ENCODE data around the gene OR1I1.
"Not testable (repeated sequence)": the region's sequence is repeated elsewhere in the genome, so short reads cannot be mapped to it uniquely, and the experiment has no call there.

The OR1I1 gene

GRCh38 chr19:15075806-15076205, 6.2 kb upstream of the OR1I1 start:
- no peaks in the 10 kb centered on the region for H3K4me1 Mint-ChIP-seq (ENCODE audit: low read depth)
- peaks cover 2% of the 10 kb centered on the region for H3K27me3 Mint-ChIP-seq
- no peak overlapping the region for H3K27ac Mint-ChIP-seq
- no peaks in the 10 kb centered on the region for H3K9me3 Mint-ChIP-seq (ENCODE audit: low read depth)
- H3K36me3 Mint-ChIP-seq = no peaks in the 10 kb centered on the region
- H3K4me3 Mint-ChIP-seq = no peak overlapping the region

GRCh38 chr19:15080002-15080401, 2.0 kb upstream of the OR1I1 start:
- not testable (repeated sequence) for H3K4me1 Mint-ChIP-seq (ENCODE audit: low read depth); H3K27me3 Mint-ChIP-seq; H3K4me3 Mint-ChIP-seq; H3K27ac Mint-ChIP-seq; H3K9me3 Mint-ChIP-seq (ENCODE audit: low read depth); H3K36me3 Mint-ChIP-seq

- no peak overlapping the region for H3K4me3 Mint-ChIP-seq
- no peaks in the 10 kb centered on the region for H3K4me1 Mint-ChIP-seq (ENCODE audit: low read depth)
- H3K27me3 Mint-ChIP-seq = peaks cover 20% of the 10 kb centered on the region
- no peak overlapping the region for H3K27ac Mint-ChIP-seq
- no peaks in the 10 kb centered on the region for H3K9me3 Mint-ChIP-seq (ENCODE audit: low read depth)
- H3K36me3 Mint-ChIP-seq = no peaks in the 10 kb centered on the region
These were observed 5.2 kb downstream of the OR1I1 start for GRCh38 chr19:15087182-15087581.

- H3K4me3 Mint-ChIP-seq = no peak overlapping the region
- H3K36me3 Mint-ChIP-seq = no peaks in the 10 kb centered on the region
- peaks cover 12% of the 10 kb centered on the region for H3K27me3 Mint-ChIP-seq
- H3K9me3 Mint-ChIP-seq (ENCODE audit: low read depth) = no peaks in the 10 kb centered on the region
- H3K27ac Mint-ChIP-seq = no peak overlapping the region
- no peaks in the 10 kb centered on the region for H3K4me1 Mint-ChIP-seq (ENCODE audit: low read depth)
These were observed 10.1 kb downstream of the OR1I1 start for GRCh38 chr19:15091918-15092753.

GRCh38 chr19:15093001-15093400, 11.0 kb downstream of the OR1I1 start:
- H3K9me3 Mint-ChIP-seq (ENCODE audit: low read depth) = no peaks in the 10 kb centered on the region
- no peaks in the 10 kb centered on the region for H3K36me3 Mint-ChIP-seq
- H3K4me1 Mint-ChIP-seq (ENCODE audit: low read depth) = no peaks in the 10 kb centered on the region
- H3K27ac Mint-ChIP-seq = no peak overlapping the region
- no peak overlapping the region for H3K4me3 Mint-ChIP-seq
- peaks cover 4% of the 10 kb centered on the region for H3K27me3 Mint-ChIP-seq

GRCh38 chr19:15096223-15096622, 14.2 kb downstream of the OR1I1 start:
- Mint-ChIP-seq H3K4me1 (ENCODE audit: low read depth) (no peaks in the 10 kb centered on the region), H3K27me3 (no peaks in the 10 kb centered on the region), H3K27ac (no peak overlapping the region)

GRCh38 chr19:15097980-15098379, 16.0 kb downstream of the OR1I1 start:
- not testable (repeated sequence) for H3K9me3 Mint-ChIP-seq (ENCODE audit: low read depth); H3K36me3 Mint-ChIP-seq; H3K4me1 Mint-ChIP-seq (ENCODE audit: low read depth); H3K27ac Mint-ChIP-seq; H3K4me3 Mint-ChIP-seq; H3K27me3 Mint-ChIP-seq

More at GRCh38 chr19:15096223-15096622, 14.2 kb downstream of the OR1I1 start:
- H3K9me3 Mint-ChIP-seq (ENCODE audit: low read depth) = no peaks in the 10 kb centered on the region
- no peak overlapping the region for H3K4me3 Mint-ChIP-seq
- no peaks in the 10 kb centered on the region for H3K36me3 Mint-ChIP-seq

- peaks cover 2% of the 10 kb centered on the region for H3K9me3 Mint-ChIP-seq (ENCODE audit: low read depth)
- H3K27ac Mint-ChIP-seq = no peak overlapping the region
- H3K4me1 Mint-ChIP-seq (ENCODE audit: low read depth) = no peaks in the 10 kb centered on the region
- no peaks in the 10 kb centered on the region for H3K36me3 Mint-ChIP-seq
- no peaks in the 10 kb centered on the region for H3K27me3 Mint-ChIP-seq
- H3K4me3 Mint-ChIP-seq = no peak overlapping the region
These were observed 16.4 kb downstream of the OR1I1 start for GRCh38 chr19:15098460-15098859.

- Mint-ChIP-seq H3K4me1 (ENCODE audit: low read depth) (no peaks in the 10 kb centered on the region), H3K27me3 (no peaks in the 10 kb centered on the region), H3K9me3 (ENCODE audit: low read depth) (peaks cover 5% of the 10 kb centered on the region), H3K27ac (no peak overlapping the region), H3K36me3 (no peaks in the 10 kb centered on the region), H3K4me3 (no peak overlapping the region)
These were observed 17.1 kb downstream of the OR1I1 start for GRCh38 chr19:15099017-15099582.

GRCh38 chr19:15101479-15102082, 19.6 kb downstream of the OR1I1 start:
- Mint-ChIP-seq H3K9me3 (ENCODE audit: low read depth) (peaks cover 11% of the 10 kb centered on the region), H3K4me1 (ENCODE audit: low read depth) (peaks cover 4% of the 10 kb centered on the region), H3K4me3 (no peak overlapping the region), H3K27me3 (no peaks in the 10 kb centered on the region), H3K27ac (no peak overlapping the region), H3K36me3 (peaks cover 4% of the 10 kb centered on the region)

GRCh38 chr19:15104003-15104402, 22.0 kb downstream of the OR1I1 start:
- H3K27me3 Mint-ChIP-seq = no peaks in the 10 kb centered on the region
- peaks cover 14% of the 10 kb centered on the region for H3K4me1 Mint-ChIP-seq (ENCODE audit: low read depth)

GRCh38 chr19:15104411-15104810, 22.4 kb downstream of the OR1I1 start:
- Mint-ChIP-seq H3K9me3 (ENCODE audit: low read depth) (peaks cover 11% of the 10 kb centered on the region), H3K27ac (no peak overlapping the region), H3K4me3 (no peak overlapping the region), H3K4me1 (ENCODE audit: low read depth) (peaks cover 14% of the 10 kb centered on the region), H3K36me3 (peaks cover 4% of the 10 kb centered on the region), H3K27me3 (no peaks in the 10 kb centered on the region)

More at GRCh38 chr19:15104003-15104402, 22.0 kb downstream of the OR1I1 start:
- Mint-ChIP-seq H3K9me3 (ENCODE audit: low read depth) (peaks cover 11% of the 10 kb centered on the region), H3K27ac (no peak overlapping the region), H3K36me3 (peaks cover 4% of the 10 kb centered on the region), H3K4me3 (no peak overlapping the region)

- Mint-ChIP-seq H3K9me3 (ENCODE audit: low read depth) (peaks cover 11% of the 10 kb centered on the region), H3K4me3 (no peak overlapping the region), H3K27ac (no peak overlapping the region), H3K4me1 (ENCODE audit: low read depth) (peaks cover 14% of the 10 kb centered on the region), H3K27me3 (no peaks in the 10 kb centered on the region), H3K36me3 (peaks cover 4% of the 10 kb centered on the region)
These were observed 23.0 kb downstream of the OR1I1 start for GRCh38 chr19:15105044-15105443.

- H3K36me3 Mint-ChIP-seq = peaks cover 4% of the 10 kb centered on the region
- H3K4me3 Mint-ChIP-seq = peak within 1 kb of the TSS; percentile 91
- H3K27ac Mint-ChIP-seq = peak within 1 kb of the TSS; percentile 76
- H3K27me3 Mint-ChIP-seq = no peaks in the 10 kb centered on the region
- peaks cover 14% of the 10 kb centered on the region for H3K4me1 Mint-ChIP-seq (ENCODE audit: low read depth)
- H3K9me3 Mint-ChIP-seq (ENCODE audit: low read depth) = peaks cover 11% of the 10 kb centered on the region
These were observed 25.3 kb downstream of the OR1I1 start, which contains the start of gene SYDE1 for GRCh38 chr19:15107061-15108010. SYDE1 (plus strand) TSS chr19:15107401; CDS start chr19:15107434, 33 bp downstream.

Data from activated naive CD8-positive, alpha-beta T cell (primary cell).